Measurements from ENCODE around the gene CLEC16A. TPM values are rescaled to one million over a fixed set of nuclear protein-coding genes. Genes with fewer than 3 reads are reported as not detected.

The CLEC16A gene
- total RNA-seq, 3 donors from 2014 or later = 20.0 to 35.3 (median 33.1) TPM

- no peaks in the 10 kb centered on the region for H3K36me3 ChIP-seq
- no peaks in the 10 kb centered on the region for H3K27me3 ChIP-seq
- no peak overlapping the region for H3K4me3 ChIP-seq
- no peaks in the 10 kb centered on the region for H3K9me3 ChIP-seq
- DNase-seq (ENCODE audit: low spot score in 2 of 2) = no peak
- H3K27ac ChIP-seq = no peak overlapping the region
- TF ChIP-seq POLR2AphosphoS5 (IDR thresholded peaks at IDR 0.05) = no peak
- no peak for TF ChIP-seq POLR2A (IDR thresholded peaks at IDR 0.05)
- no peak for TF ChIP-seq CTCF (IDR thresholded peaks at IDR 0.05)
- intact Hi-C loops (cut with DNase I; ENCODE audit: low total_unique reads) = no loop called here
- H3K4me1 ChIP-seq = no peaks in the 10 kb centered on the region
Observed at GRCh38 chr16:11144122-11144521, 199.8 kb downstream of the CLEC16A start.

GRCh38 chr16:11145173-11145818 is 200.9 kb downstream of the CLEC16A start:
- Histone ChIP-seq H3K9me3 (no peaks in the 10 kb centered on the region), H3K4me3 (no peak overlapping the region), H3K27me3 (no peaks in the 10 kb centered on the region), H3K27ac (no peak overlapping the region), H3K36me3 (no peaks in the 10 kb centered on the region), H3K4me1 (no peaks in the 10 kb centered on the region)
- no peak for DNase-seq (ENCODE audit: low spot score in 2 of 2)
- TF ChIP-seq POLR2A (IDR thresholded peaks at IDR 0.05) (no peak), POLR2AphosphoS5 (IDR thresholded peaks at IDR 0.05) (no peak), CTCF (IDR thresholded peaks at IDR 0.05) (no peak)
- intact Hi-C loops (cut with DNase I; ENCODE audit: low total_unique reads) = no loop called here

GRCh38 chr16:11145819-11146211 is 201.5 kb downstream of the CLEC16A start:
- Histone ChIP-seq H3K4me3 (no peak overlapping the region), H3K9me3 (no peaks in the 10 kb centered on the region), H3K27ac (no peak overlapping the region), H3K27me3 (no peaks in the 10 kb centered on the region), H3K36me3 (no peaks in the 10 kb centered on the region), H3K4me1 (no peaks in the 10 kb centered on the region)
- DNase-seq (ENCODE audit: low spot score in 2 of 2) = no peak
- TF ChIP-seq CTCF (IDR thresholded peaks at IDR 0.05) = no peak
- no peak for TF ChIP-seq POLR2A (IDR thresholded peaks at IDR 0.05)
- TF ChIP-seq POLR2AphosphoS5 (IDR thresholded peaks at IDR 0.05) = no peak
- intact Hi-C loops (cut with DNase I; ENCODE audit: low total_unique reads) = no loop called here

- Histone ChIP-seq H3K9me3 (no peaks in the 10 kb centered on the region), H3K27me3 (no peaks in the 10 kb centered on the region), H3K4me1 (no peaks in the 10 kb centered on the region), H3K36me3 (no peaks in the 10 kb centered on the region), H3K4me3 (no peak overlapping the region), H3K27ac (no peak overlapping the region)
- intact Hi-C loops (cut with DNase I; ENCODE audit: low total_unique reads) = no loop called here
- TF ChIP-seq POLR2A (IDR thresholded peaks at IDR 0.05) = no peak
- TF ChIP-seq CTCF (IDR thresholded peaks at IDR 0.05) = no peak
- no peak for DNase-seq (ENCODE audit: low spot score in 2 of 2)
Observed at GRCh38 chr16:11147033-11147753, 202.8 kb downstream of the CLEC16A start.

- no peaks in the 10 kb centered on the region for H3K27me3 ChIP-seq
- H3K4me1 ChIP-seq = no peaks in the 10 kb centered on the region
- no peaks in the 10 kb centered on the region for H3K36me3 ChIP-seq
- no peaks in the 10 kb centered on the region for H3K9me3 ChIP-seq
- H3K4me3 ChIP-seq = no peak overlapping the region
- no peak for TF ChIP-seq POLR2AphosphoS5 (IDR thresholded peaks at IDR 0.05)
- TF ChIP-seq CTCF (IDR thresholded peaks at IDR 0.05) = no peak
- no peak for TF ChIP-seq POLR2A (IDR thresholded peaks at IDR 0.05)
- intact Hi-C loops (cut with DNase I; ENCODE audit: low total_unique reads) = no loop called here
- H3K27ac ChIP-seq = no peak overlapping the region
- DNase-seq (ENCODE audit: low spot score in 2 of 2) = no peak
Observed at GRCh38 chr16:11147754-11148444, 203.5 kb downstream of the CLEC16A start.

All from breast epithelium (tissue), 4 donors.